ENCODE data around the gene OR1J1. TPM values are rescaled to one million over a fixed set of nuclear protein-coding genes. Genes with fewer than 3 reads are reported as not detected.

Gene OR1J1, protein sequence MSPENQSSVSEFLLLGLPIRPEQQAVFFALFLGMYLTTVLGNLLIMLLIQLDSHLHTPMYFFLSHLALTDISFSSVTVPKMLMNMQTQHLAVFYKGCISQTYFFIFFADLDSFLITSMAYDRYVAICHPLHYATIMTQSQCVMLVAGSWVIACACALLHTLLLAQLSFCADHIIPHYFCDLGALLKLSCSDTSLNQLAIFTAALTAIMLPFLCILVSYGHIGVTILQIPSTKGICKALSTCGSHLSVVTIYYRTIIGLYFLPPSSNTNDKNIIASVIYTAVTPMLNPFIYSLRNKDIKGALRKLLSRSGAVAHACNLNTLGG
- total RNA-seq, result not detected in 2 replicates

DNA sequence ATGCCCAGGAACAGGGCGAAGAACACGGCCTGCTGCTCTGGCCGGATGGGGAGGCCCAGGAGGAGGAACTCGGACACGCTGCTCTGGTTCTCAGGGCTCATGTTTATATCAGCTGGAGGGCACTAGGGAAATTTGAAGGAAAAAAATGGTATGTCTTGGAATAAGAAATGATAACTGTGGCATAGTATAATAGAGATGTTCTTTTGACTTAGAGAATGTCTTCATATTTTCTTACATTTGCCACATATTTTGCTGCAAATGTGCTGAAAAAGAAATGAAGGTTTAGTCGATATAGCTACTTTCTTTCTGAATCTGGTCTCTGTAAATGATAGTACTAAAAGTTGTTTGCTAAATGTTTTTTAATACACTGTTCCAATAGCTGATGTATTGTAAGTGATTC lies at the start of gene OR1J1:
OR1J1 (minus strand) TSS at position 101 of the 400 bp plus-strand sequence; CDS start at position 101, 0 bp downstream.
- Mint-ChIP-seq H3K4me3 (no peak within 1 kb of the TSS), H3K27ac (no peak within 1 kb of the TSS), H3K4me1 (ENCODE audit: low read depth) (no peaks in the 10 kb centered on the region), H3K27me3 (ENCODE audit: insufficient read depth) (peaks cover 13% of the 10 kb centered on the region), H3K9me3 (no peaks in the 10 kb centered on the region), H3K36me3 (ENCODE audit: low read depth) (no peaks in the 10 kb centered on the region)
- intact Hi-C loops (cut with micrococcal nuclease), result no loop called here
- no peak for DNase-seq (ENCODE audit: low spot score)

DNA sequence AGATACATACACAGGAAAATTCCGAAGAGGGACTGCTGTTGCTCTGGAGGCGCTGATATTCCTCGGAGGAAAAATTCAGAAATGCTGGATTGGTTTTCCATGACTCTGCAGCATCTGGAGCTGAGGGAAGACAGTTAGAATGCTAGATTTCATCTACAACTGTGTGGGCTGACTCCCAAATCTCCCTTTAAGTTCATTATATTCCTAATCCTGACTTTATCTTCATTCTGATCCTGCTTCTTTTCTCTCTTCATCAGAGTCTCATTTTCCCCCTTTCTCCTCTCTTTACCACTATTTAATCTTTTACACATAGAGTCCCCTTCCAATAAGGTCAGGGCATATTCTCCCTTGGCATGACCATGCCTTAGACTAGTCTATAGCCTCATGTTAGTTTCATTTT lies 49.5 kb upstream of the OR1J1 start, which contains the start of gene OR1N1:
OR1N1 (minus strand) TSS at position 101 of the 400 bp plus-strand sequence; CDS start at position 101, 0 bp downstream.
- H3K27me3 Mint-ChIP-seq (ENCODE audit: insufficient read depth), result no peaks in the 10 kb centered on the region
- intact Hi-C loops (cut with micrococcal nuclease), result no loop called here
- no peaks in the 10 kb centered on the region for H3K9me3 Mint-ChIP-seq

DNA sequence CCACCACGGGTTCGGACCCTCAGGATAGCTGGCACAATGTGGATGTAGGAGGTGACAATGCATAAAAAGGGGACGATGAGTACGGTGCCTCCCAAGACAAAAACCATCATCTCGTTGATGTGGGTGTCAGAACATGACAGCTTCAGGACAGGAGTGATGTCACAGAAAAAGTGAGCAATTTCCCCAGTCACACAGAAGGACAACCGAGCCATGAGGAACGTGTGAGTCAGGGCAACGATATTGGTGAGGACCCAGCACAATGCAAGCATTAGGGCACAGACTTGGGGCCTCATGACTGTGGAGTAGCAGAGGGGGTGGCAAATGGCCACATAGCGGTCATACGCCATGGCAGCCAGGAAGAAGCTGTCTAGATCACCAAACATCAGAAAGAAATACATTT lies 48.9 kb upstream of the OR1J1 start:
- Mint-ChIP-seq H3K36me3 (ENCODE audit: low read depth) (no peaks in the 10 kb centered on the region), H3K4me3 (no peak overlapping the region), H3K27ac (no peak overlapping the region), H3K4me1 (ENCODE audit: low read depth) (no peaks in the 10 kb centered on the region), H3K27me3 (ENCODE audit: insufficient read depth) (no peaks in the 10 kb centered on the region), H3K9me3 (no peaks in the 10 kb centered on the region)
- DNase-seq (ENCODE audit: low spot score), result no peak
- intact Hi-C loops (cut with micrococcal nuclease), result no loop called here

More for the DNA sequence above, 49.5 kb upstream of the OR1J1 start, which contains the start of gene OR1N1:
- DNase-seq (ENCODE audit: low spot score), result no peak
- Mint-ChIP-seq H3K4me3 (no peak within 1 kb of the TSS), H3K36me3 (ENCODE audit: low read depth) (no peaks in the 10 kb centered on the region), H3K27ac (no peak within 1 kb of the TSS), H3K4me1 (ENCODE audit: low read depth) (no peaks in the 10 kb centered on the region)

DNA sequence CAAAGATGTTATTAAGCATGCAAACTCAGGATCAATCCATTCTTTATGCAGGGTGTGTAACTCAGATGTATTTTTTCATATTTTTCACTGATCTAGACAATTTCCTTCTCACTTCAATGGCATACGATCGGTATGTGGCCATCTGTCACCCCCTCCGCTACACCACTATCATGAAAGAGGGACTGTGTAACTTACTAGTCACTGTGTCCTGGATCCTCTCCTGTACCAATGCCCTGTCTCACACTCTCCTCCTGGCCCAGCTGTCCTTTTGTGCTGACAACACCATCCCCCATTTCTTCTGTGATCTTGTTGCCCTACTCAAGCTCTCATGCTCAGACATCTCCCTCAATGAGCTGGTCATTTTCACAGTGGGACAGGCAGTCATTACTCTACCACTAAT lies 41.6 kb upstream of the OR1J1 start:
- Mint-ChIP-seq H3K4me1 (ENCODE audit: low read depth) (no peaks in the 10 kb centered on the region), H3K36me3 (ENCODE audit: low read depth) (no peaks in the 10 kb centered on the region), H3K27me3 (ENCODE audit: insufficient read depth) (peaks cover 3% of the 10 kb centered on the region), H3K27ac (no peak overlapping the region), H3K4me3 (no peak overlapping the region), H3K9me3 (no peaks in the 10 kb centered on the region)
- intact Hi-C loops (cut with micrococcal nuclease), result no loop called here
- no peak for DNase-seq (ENCODE audit: low spot score)

DNA sequence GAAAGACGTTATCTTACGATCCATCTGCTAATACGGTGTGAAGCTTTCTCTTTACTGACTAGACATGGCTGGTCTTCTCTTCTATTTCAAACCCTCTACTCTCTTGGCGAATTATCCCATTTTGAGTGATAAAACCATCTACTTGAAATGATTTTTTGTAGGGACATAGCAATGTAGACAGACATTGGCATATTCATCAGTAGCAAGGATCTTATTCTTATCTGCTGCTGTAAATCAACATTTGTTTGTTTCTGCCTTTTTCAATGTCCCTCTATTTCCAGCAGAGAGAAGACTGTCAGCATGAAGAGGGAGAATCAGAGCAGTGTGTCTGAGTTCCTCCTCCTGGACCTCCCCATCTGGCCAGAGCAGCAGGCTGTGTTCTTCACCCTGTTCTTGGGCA lies 41.1 kb upstream of the OR1J1 start, which contains the start of gene OR1J4:
OR1J4 (plus strand) TSS at position 301 of the 400 bp plus-strand sequence; CDS start at position 301, 0 bp downstream.
- intact Hi-C loops (cut with micrococcal nuclease), result no loop called here
- no peaks in the 10 kb centered on the region for H3K9me3 Mint-ChIP-seq
- no peak for DNase-seq (ENCODE audit: low spot score)
- no peak within 1 kb of the TSS for H3K27ac Mint-ChIP-seq
- H3K36me3 Mint-ChIP-seq (ENCODE audit: low read depth), result no peaks in the 10 kb centered on the region
- no peak within 1 kb of the TSS for H3K4me3 Mint-ChIP-seq
- H3K4me1 Mint-ChIP-seq (ENCODE audit: low read depth), result no peaks in the 10 kb centered on the region
- H3K27me3 Mint-ChIP-seq (ENCODE audit: insufficient read depth), result peaks cover 3% of the 10 kb centered on the region

DNA sequence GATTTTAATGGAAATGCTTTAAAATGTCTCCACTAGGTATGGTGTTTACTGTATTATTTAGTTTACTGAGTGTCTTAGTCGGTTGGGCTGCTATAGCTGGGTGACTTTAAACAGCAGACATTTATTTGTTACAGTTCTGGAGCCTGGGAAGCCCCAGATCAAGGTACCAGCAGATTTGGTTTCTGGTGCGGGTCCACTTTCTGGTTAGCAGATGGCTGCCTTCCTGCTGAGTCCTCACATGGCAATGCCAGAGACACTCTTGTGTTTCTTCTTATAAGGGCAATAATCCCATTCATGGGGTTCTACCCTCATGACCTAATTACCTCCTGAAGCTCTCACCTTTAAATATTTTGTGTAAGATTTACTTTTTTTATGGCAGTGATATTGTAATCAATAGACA lies 40.5 kb upstream of the OR1J1 start:
- Mint-ChIP-seq H3K9me3 (no peaks in the 10 kb centered on the region), H3K4me3 (no peak overlapping the region), H3K36me3 (ENCODE audit: low read depth) (no peaks in the 10 kb centered on the region), H3K27me3 (ENCODE audit: insufficient read depth) (peaks cover 3% of the 10 kb centered on the region), H3K27ac (no peak overlapping the region), H3K4me1 (ENCODE audit: low read depth) (no peaks in the 10 kb centered on the region)
- DNase-seq (ENCODE audit: low spot score), result no peak
- intact Hi-C loops (cut with micrococcal nuclease), result no loop called here

DNA sequence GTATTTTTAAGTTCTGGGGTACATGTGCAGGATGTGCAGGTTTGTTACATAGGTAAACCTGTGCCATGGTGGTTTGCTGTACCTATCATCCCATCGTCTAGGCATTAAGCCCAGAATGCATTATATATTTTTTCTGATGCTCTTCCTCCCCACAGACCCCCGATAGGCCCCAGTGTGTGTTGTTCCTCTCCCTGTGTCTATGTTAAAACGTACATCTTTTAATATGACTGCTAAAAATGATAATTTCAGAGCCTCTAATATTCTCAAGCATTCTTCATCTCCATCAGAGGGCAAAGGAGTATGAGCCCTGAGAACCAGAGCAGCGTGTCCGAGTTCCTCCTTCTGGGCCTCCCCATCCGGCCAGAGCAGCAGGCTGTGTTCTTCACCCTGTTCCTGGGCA lies 32.8 kb upstream of the OR1J1 start, which contains the start of gene OR1J2:
OR1J2 (plus strand) TSS at position 301 of the 400 bp plus-strand sequence; CDS start at position 301, 0 bp downstream.
- Mint-ChIP-seq H3K4me1 (ENCODE audit: low read depth) (no peaks in the 10 kb centered on the region), H3K9me3 (no peaks in the 10 kb centered on the region), H3K36me3 (ENCODE audit: low read depth) (no peaks in the 10 kb centered on the region), H3K4me3 (no peak within 1 kb of the TSS), H3K27ac (no peak within 1 kb of the TSS), H3K27me3 (ENCODE audit: insufficient read depth) (peaks cover 3% of the 10 kb centered on the region)
- no peak for DNase-seq (ENCODE audit: low spot score)
- intact Hi-C loops (cut with micrococcal nuclease), result no loop called here

DNA sequence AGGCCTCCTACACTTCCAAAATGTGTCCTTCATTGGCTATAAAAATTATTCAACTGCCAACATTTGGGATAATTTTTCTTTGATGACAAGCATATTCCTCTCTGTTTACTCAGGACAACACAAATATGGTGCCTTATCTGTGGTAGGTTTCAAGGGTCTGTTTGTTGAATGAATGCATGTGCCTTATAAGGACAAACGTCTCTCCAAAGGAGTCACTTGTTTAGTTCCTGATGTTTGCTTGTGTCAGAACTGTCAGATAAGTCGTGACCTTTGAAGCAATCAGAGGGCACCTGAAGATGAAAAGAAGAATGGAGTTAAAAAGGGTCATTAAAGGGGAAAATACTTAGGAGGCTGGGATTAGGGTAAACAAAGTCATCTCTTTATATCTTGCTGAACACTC lies 29.2 kb upstream of the OR1J1 start:
- DNase-seq (ENCODE audit: low spot score), result no peak
- Mint-ChIP-seq H3K4me1 (ENCODE audit: low read depth) (no peaks in the 10 kb centered on the region), H3K27ac (no peak overlapping the region), H3K4me3 (no peak overlapping the region), H3K9me3 (no peaks in the 10 kb centered on the region), H3K36me3 (ENCODE audit: low read depth) (no peaks in the 10 kb centered on the region), H3K27me3 (ENCODE audit: insufficient read depth) (no peaks in the 10 kb centered on the region)
- intact Hi-C loops (cut with micrococcal nuclease), result no loop called here

DNA sequence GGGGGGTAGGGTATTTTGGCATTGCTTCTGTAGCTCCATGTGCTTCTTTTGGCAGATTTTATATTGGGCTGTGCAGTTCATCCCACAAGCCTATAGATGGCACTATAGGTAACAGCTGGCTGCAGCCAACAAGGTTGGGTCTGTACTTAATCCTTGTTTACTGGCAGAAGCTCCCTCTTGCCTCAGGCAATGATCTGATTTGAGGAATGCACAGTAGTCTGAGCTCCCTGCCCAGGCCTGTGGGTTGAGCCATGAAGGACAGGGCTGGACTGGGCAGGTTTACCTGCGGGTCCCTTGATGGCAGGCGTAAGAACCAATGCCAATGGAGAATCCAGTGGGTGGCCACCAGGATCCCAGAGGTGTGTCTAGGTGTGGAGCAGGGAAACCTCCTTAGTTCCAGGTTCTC lies 21.2 kb upstream of the OR1J1 start:
- Mint-ChIP-seq H3K27me3 (ENCODE audit: insufficient read depth) (peaks cover 7% of the 10 kb centered on the region), H3K4me3 (no peak overlapping the region), H3K36me3 (ENCODE audit: low read depth) (no peaks in the 10 kb centered on the region), H3K4me1 (ENCODE audit: low read depth) (no peaks in the 10 kb centered on the region), H3K27ac (no peak overlapping the region), H3K9me3 (no peaks in the 10 kb centered on the region)
- intact Hi-C loops (cut with micrococcal nuclease), result loop anchor here (1.0 kb wide), 1 partner anchor 311 kb away; no protein-coding TSS in a partner anchor
- no peak for DNase-seq (ENCODE audit: low spot score)

DNA sequence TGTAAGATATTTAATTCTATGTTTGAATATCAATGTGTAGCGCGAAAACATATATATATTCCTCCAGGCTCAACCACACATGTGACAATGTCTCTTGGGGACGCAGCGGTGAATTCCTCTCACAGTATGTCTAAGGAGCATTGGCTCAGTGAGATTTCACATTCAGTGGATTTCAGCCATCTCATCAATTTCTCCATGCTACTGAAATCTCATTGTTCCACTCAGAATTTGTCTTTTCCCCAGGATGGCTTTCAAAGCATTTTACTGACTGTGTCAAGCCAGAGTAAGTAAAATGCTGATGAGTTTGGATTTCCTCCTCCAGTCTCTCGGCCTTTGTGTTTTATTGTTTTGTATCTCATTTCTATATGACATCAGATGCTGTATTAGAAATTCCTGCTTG lies 1.3 kb upstream of the OR1J1 start:
- intact Hi-C loops (cut with micrococcal nuclease), result no loop called here
- no peak for DNase-seq (ENCODE audit: low spot score)
- no peaks in the 10 kb centered on the region for H3K4me1 Mint-ChIP-seq (ENCODE audit: low read depth)
- H3K9me3 Mint-ChIP-seq, result no peaks in the 10 kb centered on the region
- no peak overlapping the region for H3K27ac Mint-ChIP-seq
- peaks cover 5% of the 10 kb centered on the region for H3K27me3 Mint-ChIP-seq (ENCODE audit: insufficient read depth)
- H3K4me3 Mint-ChIP-seq, result no peak overlapping the region
- no peaks in the 10 kb centered on the region for H3K36me3 Mint-ChIP-seq (ENCODE audit: low read depth)

DNA sequence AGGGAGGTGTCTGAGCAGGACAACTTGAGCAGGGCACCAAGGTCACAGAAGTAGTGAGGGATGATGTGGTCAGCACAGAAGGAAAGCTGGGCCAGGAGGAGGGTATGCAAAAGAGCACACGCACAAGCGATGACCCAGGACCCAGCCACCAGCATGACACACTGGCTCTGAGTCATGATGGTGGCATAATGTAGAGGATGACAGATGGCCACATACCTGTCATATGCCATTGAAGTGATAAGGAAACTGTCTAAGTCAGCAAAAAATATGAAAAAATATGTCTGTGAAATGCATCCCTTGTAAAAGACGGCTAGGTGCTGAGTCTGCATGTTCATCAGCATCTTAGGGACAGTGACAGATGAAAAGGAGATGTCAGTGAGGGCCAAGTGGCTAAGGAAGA lies 380 bp downstream of the OR1J1 start:
- Mint-ChIP-seq H3K36me3 (ENCODE audit: low read depth) (no peaks in the 10 kb centered on the region), H3K27me3 (ENCODE audit: insufficient read depth) (peaks cover 13% of the 10 kb centered on the region), H3K4me3 (no peak overlapping the region), H3K4me1 (ENCODE audit: low read depth) (no peaks in the 10 kb centered on the region), H3K9me3 (no peaks in the 10 kb centered on the region), H3K27ac (no peak overlapping the region)
- intact Hi-C loops (cut with micrococcal nuclease), result no loop called here
- DNase-seq (ENCODE audit: low spot score), result no peak

DNA sequence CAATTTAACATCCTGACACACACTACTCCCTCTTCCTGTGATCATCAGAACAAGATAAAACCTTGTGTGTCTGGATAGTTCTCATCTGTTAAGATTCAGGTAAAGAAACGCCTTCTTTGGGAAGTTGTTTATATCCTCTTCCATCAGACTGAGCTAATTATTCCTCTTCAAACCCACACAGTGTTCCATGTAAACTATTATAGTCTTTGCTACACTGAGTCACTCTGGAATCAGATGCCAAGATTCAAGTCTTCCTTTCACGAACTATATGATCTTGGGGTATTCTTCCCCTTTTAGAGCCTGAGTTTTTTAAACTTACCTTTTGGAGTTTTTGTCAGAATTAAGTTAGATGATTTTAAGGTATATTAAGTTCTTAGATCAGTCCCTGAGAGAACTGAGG lies 2.0 kb downstream of the OR1J1 start:
- intact Hi-C loops (cut with micrococcal nuclease), result no loop called here
- no peak for DNase-seq (ENCODE audit: low spot score)
- H3K4me1 Mint-ChIP-seq (ENCODE audit: low read depth), result no peaks in the 10 kb centered on the region
- no peaks in the 10 kb centered on the region for H3K9me3 Mint-ChIP-seq
- H3K27ac Mint-ChIP-seq, result no peak overlapping the region
- no peaks in the 10 kb centered on the region for H3K36me3 Mint-ChIP-seq (ENCODE audit: low read depth)
- H3K4me3 Mint-ChIP-seq, result no peak overlapping the region
- peaks cover 16% of the 10 kb centered on the region for H3K27me3 Mint-ChIP-seq (ENCODE audit: insufficient read depth)

DNA sequence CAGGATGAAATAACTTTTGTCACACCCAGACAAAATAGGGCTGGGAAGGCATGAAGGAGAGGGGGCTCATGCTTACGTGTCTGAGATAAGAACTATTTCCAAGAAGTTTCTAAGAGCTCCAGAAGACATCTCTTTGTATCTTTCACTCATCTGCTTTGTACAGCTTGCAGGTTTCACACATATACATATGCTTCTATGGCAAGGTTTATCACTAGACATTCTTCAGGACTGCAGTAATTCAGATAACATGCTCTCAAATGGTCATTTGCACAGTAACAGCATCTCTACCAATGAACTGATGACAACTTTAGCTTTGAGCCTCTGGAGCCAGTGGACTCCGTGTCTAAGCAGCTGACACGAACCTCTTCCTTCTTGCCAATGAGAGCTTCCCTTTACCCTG lies 3.2 kb downstream of the OR1J1 start:
- no peaks in the 10 kb centered on the region for H3K9me3 Mint-ChIP-seq
- no peak overlapping the region for H3K27ac Mint-ChIP-seq
- intact Hi-C loops (cut with micrococcal nuclease), result no loop called here

More for the DNA sequence above, 3.2 kb downstream of the OR1J1 start:
- Mint-ChIP-seq H3K27me3 (ENCODE audit: insufficient read depth) (peaks cover 16% of the 10 kb centered on the region), H3K4me3 (no peak overlapping the region), H3K36me3 (ENCODE audit: low read depth) (no peaks in the 10 kb centered on the region), H3K4me1 (ENCODE audit: low read depth) (no peaks in the 10 kb centered on the region)
- no peak for DNase-seq (ENCODE audit: low spot score)

Data from activated T-helper 1 cell treated with anti-CD3 and anti-CD28 coated beads, Interleukin-12 subunit alpha, Interleukin-12 subunit beta, Interleukin-2, Interleukin-4 antibody, amounts not matched to agents 30 ng/mL and 10 ng/mL and 1 ng/mL, durations not matched to agents 14 hours and 24 hours and 36 hours (primary cell).